LNCaP clone FGC (cell line): ENCODE measurements around the gene IL4.

Experiments used
- DNase-seq: peaks from one replicate; pipeline ENCODE4 v3.0.0-alpha.2; 2011; ENCODE audit warnings: low read depth
- H3K4me3 ChIP-seq: 2 replicates; pipeline ENCODE4 v1.5.1; 2011; ENCODE audit warnings: mild to moderate bottlenecking, low read depth, low read length, control low read depth
- TF ChIP-seq, protein P1 (sequence below): IDR thresholded peaks from 2 replicates; pipeline ENCODE4 v1.5.1; 2012; ENCODE audit warnings: mild to moderate bottlenecking; ENCODE audit not compliant: control insufficient read depth, insufficient read depth; ENCODE audit errors: extremely low read depth

IL4 gene

DNA sequence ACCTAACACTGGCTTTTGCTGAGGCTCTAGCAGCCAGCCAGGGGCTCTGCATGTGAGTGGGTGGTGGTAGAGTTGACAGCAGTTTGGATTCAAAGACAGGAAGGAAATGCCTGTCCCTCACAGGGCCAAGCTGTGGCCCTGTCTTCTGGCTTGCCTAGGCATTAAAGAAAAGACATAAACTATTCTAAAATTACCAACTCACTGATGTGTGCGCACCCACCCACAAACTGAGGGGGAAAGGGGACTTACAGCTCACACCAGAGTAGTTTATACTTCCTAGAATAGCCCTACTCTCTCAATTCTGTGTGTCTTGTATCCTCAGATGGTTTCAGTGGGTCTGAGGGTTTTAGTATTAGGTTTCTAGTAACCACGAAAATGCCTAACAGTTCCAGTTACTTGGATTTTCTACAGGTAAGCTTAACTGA is 34.1 kb upstream of the IL4 start:
- H3K4me3 ChIP-seq = no peak overlapping the region
- no peak for DNase-seq
- TF ChIP-seq, protein P1, sequence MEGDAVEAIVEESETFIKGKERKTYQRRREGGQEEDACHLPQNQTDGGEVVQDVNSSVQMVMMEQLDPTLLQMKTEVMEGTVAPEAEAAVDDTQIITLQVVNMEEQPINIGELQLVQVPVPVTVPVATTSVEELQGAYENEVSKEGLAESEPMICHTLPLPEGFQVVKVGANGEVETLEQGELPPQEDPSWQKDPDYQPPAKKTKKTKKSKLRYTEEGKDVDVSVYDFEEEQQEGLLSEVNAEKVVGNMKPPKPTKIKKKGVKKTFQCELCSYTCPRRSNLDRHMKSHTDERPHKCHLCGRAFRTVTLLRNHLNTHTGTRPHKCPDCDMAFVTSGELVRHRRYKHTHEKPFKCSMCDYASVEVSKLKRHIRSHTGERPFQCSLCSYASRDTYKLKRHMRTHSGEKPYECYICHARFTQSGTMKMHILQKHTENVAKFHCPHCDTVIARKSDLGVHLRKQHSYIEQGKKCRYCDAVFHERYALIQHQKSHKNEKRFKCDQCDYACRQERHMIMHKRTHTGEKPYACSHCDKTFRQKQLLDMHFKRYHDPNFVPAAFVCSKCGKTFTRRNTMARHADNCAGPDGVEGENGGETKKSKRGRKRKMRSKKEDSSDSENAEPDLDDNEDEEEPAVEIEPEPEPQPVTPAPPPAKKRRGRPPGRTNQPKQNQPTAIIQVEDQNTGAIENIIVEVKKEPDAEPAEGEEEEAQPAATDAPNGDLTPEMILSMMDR = no peak

DNA sequence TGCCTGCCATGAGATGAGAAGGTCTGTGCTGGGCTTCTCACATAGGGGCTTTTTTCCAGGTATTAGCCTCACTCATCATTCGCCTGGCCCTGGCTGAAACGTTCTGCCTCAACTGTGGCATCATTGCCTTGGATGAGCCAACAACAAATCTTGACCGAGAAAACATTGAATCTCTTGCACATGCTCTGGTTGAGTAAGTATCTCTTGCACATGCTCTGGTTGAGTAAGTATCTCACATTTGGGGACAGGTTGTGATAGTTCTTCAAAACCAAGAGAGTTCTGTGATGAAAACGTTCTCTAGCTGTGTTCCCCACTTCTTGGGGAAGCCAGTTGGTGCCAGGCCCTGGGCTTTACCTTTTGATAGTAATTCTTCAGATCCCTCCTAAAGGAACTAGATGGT is 33.2 kb upstream of the IL4 start:
- DNase-seq = no peak
- H3K4me3 ChIP-seq = no peak overlapping the region
- TF ChIP-seq, protein P1 = no peak

DNA sequence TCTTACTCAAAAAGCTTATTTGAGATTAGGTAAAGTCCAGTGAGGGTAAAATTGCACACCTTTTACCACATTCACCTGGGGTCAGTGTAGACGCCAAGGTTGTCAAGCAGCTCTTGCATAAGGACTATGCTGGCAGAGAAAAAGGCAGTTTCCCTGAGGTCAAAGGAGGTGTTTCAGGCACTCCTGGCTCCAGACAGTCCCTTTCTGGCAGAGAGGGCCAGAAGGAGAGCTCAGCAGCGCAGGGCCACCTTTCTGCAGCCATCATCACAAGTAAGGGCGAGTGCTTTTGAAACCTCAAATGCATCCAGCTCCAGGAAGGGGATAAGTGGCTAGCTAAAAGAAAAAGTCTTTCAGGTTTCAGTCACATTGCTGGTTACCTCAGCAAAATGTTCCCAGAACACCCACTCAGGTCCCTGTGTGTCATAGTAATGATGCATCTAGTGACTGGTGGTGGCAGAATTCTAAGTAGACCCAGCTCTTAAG is 32.5 kb upstream of the IL4 start:
- no peak overlapping the region for H3K4me3 ChIP-seq
- TF ChIP-seq, protein P1 = no peak
- DNase-seq = no peak

DNA sequence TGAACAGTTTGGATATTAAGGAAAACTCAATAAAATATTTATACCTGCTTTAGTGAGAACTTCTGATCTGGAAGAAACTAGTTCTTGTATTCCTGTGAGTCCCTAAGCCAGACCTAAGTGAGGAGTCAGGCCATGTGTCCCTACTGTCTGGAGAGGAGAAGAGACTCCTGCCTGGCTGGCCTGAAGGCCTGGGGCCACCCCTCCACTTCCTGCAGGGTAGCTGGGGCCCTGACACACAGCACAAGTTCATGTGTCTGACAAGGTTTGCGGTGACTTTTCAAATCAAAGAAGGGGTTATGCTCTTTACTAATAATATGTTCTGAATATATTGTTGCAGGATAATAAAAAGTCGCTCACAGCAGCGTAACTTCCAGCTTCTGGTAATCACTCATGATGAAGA is 31.9 kb upstream of the IL4 start:
- no peak for DNase-seq
- TF ChIP-seq, protein P1 = no peak
- H3K4me3 ChIP-seq = no peak overlapping the region

DNA sequence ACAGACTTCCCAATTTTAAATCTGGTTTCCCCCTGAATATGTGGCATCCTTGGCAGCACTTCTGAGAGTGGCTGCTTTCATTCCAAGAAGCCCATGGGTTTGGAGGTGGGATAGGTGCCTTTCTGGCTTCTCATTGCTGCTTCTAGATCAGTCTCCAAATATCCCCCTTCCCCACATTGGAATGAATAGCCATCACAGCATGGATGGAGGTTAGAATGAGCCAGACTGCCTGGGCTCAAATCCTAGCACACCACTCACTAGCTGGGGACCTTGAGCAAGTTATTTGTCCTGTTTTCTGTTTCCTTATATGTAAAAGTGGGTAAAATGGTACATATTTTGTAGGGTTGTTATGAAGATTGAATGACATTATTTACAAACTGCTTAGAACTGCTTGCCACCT is 29.6 kb upstream of the IL4 start:
- TF ChIP-seq, protein P1 = no peak
- H3K4me3 ChIP-seq = no peak overlapping the region
- no peak for DNase-seq

DNA sequence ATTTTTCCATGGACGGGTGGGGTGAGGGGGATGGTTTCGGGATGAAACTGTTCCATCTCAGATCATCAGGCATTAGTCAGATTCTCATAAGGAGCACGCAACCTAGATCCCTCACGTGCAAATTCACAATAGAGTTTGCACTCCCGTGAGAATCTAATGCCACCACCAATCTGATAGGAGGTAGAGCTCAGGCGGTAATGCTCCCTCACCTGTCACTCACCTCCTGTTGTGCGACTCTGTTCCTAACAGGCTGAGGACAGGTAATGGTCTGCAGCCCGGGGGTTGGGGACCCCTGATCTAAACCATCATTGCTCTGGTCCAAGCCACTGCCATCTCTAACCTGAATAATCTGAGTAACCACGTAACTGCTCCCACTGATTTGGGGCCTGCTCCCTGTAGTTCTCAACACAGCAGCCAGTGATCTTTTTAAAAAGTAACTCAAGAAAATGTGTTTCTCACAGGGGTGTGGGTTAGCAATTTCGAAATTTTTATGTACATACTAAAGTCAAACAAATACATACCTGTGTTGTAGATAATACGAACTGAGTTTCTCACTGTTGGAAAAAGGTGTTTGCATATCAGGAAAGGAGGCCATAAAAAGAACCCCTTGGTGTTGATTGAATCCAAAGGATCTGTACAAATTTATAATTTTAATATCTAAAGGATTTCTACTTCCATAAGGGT is 27.1 kb upstream of the IL4 start:
- no peak overlapping the region for H3K4me3 ChIP-seq
- DNase-seq = no peak
- TF ChIP-seq, protein P1 = no peak

DNA sequence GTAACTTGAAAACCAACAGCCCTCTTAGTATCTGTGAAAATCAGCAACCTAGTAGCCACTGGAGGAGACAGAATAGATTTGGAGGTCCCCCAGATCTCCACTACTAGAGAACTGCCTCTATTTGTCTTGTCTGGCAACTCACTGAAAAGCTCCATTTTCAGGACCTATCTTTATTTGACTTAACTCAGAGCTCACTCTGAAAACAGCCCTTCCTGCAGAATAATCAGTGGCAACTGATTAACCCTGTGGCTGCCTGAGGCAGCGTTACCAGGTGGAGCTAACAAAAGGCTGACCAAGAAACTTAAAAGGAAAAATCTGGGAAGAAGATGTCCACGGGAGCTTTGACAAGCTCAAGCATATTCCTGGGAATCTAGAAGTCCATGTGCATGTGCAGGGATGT is 26.3 kb upstream of the IL4 start:
- DNase-seq = no peak
- H3K4me3 ChIP-seq = no peak overlapping the region
- TF ChIP-seq, protein P1 = no peak
